Midbrain (tissue), 1 donor: ENCODE data around the gene SP140.
"Not testable (repeated sequence)": the region's sequence is repeated elsewhere in the genome, so short reads cannot be mapped to it uniquely, and the experiment has no call there.

Source experiments
- DNase-seq: peaks from one replicate; lab custom pipeline; 2025; lab: John Stamatoyannopoulos, UW

SP140 gene

DNA sequence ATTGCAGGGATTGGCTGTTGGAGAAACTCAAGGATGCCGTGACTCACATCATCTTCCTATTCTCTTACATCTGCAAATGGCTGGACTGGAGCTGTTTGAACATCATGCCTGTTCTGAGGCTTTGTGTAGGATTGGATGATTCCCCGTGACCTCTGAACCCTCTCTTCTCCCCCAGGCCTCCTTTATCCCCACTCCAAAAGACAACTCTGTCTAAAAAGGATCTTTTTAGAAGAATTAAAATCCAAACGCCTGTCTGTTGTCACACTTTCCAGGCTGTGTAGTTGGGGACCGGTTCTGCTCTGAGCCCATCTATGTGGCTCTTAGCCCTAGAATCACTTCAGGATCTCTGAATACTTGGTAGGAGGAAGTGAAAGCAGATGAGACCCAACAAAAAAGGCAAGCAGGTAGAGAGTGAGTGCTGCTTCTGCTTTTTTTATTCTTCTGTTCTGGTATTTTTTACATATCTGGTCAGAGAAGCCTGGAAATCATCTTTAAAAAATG is 565 bp downstream of the SP140 start:
- peak; percentile 6 for DNase-seq

DNA sequence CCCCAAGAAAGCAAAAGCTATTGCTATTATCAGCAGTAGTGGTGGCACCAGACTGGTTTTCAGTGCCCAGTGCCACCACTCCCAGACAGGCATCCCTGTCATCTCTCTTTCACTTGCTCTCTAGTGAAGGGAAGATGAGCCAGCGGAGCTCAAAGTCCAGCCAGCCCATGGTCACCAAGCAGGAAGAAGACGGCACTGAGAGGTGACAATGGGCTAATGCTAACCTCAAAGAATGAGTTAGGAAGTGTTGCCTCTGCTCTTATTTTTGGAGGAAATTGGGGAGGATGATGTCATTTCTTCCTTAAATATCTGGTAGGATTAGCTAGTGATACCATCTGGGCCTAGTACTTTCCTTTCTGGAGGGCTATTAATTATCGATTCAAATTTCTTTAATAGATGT is 1.7 kb downstream of the SP140 start:
- DNase-seq = no peak

- no peak for DNase-seq
Observed at GRCh38 chr2:230230087-230230486, 4.6 kb downstream of the SP140 start.

- no peak for DNase-seq
Observed at GRCh38 chr2:230230496-230231200, 5.1 kb downstream of the SP140 start.

- DNase-seq = no peak
Observed at GRCh38 chr2:230231251-230231650, 5.7 kb downstream of the SP140 start.

DNA sequence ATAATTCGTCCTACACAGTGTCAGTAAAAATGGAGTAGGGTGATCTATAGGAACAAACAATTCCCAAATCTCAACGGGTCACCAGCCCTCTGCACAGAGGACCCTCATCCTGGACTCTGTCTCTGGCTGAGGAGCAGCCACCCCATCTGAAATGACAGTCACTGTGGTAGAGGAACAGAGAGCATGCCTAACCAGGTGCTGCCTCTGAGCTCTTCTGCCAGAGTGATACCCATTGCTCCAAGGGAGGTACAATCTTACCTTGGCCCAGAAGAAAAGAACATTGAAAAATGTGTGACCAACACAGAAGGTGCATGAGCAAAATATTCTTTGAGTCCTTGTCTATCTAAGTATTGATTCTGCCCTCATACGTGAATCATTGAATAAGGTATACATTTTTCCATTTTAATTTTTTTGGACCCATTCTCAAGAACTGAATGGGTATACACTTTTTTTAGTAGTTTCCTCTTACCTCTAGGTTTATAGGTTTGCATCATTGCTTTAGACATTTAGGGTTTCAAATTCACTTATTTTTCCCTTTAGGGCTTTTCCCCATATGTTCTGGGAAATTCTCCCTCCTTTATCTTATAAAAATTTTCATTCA is 8.7 kb downstream of the SP140 start:
- no peak for DNase-seq

DNA sequence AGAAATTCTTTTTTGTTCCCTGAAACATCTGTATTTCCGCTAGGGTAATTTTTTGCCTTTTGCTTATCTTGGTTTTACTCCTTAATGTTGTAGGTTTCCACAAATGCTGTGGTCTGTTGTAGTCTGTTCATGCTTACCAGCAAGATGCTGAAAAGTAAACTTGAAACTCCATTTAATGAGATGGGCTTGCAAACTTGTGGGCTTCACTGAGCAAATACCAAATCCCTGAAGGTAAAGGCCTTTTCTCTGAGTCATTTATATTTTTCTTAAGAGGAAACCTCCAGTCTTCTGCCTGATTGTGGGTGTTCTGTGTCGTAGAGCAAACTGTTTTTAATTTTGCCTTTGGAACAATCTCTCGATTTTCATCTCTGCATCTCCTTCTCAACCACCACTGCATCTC is 9.3 kb downstream of the SP140 start:
- no peak for DNase-seq

GRCh38 chr2:230244211-230244610 is 18.7 kb downstream of the SP140 start:
- DNase-seq = no peak

GRCh38 chr2:230246206-230246605 is 20.7 kb downstream of the SP140 start:
- no peak for DNase-seq

DNA sequence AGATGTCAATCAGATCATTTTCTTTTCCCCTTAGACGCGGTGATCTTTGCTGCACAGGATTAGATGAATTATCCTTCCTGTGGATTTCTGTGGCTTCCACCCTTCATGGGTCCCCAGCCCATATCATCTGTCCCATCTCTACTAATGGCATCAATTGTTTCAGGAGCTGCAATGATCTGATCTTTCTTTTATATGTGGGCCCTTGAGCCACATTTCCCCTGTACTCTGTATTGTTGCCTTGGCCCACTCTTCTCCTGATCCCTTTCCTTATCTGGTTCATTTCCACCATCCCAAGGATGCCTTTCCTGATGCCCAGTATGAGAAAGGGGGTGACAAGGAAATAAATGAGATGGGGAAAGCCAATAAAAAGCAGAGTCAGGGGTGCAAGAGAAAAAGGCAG is 24.7 kb downstream of the SP140 start:
- no peak for DNase-seq

DNA sequence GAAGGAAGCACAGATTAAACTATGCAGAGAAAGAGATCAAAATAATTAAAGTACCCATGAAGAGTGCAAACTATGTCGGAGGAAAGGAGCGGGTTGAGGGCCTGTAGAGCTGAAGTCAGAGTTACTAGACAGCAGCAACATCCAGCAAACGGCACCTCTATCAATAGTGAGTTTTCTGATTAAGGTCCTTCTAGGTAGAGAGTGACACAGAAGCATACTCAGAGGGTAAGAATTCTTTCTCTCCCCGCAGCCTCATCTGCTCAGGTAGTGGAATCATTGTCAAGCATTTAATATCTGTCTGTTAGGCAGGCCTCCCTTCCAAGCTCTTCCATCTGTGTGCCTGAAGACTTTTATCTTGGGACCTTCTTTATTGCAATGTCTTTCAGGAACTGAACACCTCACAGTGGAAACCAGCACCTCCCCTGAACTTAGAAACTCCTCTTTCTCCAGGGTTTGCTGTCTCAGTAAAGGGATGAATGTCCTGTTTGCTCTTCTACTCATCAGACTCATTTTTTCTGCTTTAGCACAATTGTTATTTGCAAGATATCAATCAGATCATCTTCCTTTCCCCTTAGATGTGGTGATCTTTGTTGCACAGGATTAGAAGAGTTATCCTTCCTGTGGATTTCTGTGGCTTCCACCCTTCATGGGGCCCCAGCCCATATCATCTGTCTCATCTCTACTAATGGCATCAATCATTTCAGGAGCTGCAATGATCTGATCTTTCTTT is 28.8 kb downstream of the SP140 start:
- no peak for DNase-seq

DNA sequence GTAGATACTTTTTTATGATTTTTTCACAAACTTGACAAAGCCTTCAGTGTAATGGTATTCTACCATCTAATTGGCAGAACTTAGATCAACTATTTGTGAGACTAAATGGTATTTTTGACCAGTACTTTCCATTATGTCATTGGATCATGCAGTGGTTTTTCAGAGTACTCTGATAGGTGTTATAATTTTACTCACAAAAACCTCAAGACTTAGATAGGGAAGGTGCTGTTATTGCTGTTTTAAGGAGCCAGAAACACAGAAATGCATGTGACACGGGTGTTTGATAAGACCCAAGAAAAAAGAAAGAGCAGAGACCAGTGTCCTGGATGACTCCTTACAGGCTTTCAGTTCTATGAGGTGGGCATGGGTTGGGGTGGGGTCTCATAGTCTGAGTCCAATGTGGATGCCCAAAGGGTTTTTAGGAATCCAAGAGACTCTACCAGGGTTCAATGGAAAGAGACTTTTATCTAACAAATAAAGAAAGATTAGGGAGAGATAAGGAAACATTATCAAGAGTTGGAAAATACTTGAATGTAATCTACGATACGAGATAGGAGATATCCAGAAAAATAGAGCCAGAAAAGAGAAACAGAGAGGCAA is 31.3 kb downstream of the SP140 start:
- no peak for DNase-seq

- no peak for DNase-seq
Observed at GRCh38 chr2:230258483-230258882, 32.9 kb downstream of the SP140 start.

DNA sequence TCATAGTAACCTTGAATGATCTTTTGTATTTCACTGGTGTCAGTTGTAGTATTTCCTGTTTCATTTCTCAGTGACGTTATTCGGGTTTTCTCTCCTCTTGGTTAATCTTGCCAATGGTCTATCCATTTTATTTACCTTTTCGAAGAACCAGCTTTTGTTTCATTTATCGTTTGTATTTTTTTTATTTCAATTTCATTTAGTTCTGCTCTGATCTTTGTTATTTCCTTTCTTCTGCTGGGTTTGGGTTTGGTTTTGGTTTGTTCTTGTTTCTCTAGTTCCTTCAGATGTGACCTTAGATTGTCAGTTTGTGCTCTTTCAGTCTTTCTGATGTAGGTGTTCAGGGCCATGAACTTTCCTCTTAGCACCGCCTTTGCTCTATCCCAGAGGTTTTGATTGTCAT is 36.7 kb downstream of the SP140 start:
- DNase-seq = no peak

DNA sequence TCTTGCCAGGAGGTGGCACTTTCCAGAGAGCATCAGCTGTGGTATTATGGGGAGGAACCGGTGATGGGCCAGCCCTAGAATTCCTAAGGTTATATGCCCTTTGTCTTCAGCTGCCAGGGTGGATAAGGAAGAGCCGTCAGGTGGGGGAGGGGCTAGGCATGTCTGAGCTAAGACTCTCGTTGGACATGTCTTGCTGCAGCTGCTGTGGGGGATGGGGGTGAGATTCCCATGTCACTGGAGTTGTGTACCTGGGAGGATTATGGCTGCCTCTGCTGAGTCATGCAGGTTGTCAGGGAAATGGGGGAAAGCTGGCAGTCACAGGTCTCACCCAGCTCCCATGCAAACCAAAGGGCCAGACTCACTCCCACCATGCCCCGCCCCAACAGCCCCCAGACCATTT is 39.4 kb downstream of the SP140 start:
- not testable (repeated sequence) for DNase-seq

DNA sequence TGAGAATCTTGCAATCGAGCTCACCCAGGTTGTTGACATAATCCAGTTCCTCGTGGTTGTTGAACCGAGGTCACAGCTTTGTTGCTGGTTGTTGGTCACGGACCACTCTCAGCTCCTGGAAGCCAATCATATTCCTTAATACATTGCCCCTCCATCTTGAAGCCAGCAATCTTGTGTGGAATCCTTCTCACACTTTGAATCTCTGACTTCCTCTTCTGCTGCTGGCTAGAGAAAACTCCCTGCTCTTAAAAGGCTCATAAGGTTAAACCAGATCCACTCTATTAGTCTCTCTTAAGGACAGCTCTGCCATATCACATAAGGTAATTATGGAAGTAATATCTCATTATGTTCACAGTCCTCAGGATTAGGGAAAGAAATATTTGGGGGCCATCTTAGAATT is 41.1 kb downstream of the SP140 start:
- no peak for DNase-seq

GRCh38 chr2:230267059-230267458 is 41.5 kb downstream of the SP140 start:
- DNase-seq = no peak

DNA sequence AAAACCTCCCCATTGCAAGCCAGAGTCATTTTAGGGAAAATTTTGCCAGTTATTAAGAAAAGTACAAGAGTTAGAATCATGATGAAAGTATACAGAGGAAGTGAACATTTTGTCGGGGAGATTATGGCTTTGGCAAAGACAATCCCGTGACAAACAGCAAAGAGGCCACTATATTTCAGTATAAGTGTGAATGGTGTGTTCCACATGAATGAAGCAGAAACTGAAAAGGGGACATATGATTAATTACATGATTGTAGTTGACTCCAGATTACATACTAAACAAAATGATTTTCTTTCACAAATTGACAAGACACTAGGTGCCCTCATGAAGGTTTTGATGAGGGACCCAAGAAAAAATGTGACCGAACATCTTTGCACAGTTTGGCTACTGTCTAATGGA is 42.0 kb downstream of the SP140 start:
- DNase-seq = no peak

DNA sequence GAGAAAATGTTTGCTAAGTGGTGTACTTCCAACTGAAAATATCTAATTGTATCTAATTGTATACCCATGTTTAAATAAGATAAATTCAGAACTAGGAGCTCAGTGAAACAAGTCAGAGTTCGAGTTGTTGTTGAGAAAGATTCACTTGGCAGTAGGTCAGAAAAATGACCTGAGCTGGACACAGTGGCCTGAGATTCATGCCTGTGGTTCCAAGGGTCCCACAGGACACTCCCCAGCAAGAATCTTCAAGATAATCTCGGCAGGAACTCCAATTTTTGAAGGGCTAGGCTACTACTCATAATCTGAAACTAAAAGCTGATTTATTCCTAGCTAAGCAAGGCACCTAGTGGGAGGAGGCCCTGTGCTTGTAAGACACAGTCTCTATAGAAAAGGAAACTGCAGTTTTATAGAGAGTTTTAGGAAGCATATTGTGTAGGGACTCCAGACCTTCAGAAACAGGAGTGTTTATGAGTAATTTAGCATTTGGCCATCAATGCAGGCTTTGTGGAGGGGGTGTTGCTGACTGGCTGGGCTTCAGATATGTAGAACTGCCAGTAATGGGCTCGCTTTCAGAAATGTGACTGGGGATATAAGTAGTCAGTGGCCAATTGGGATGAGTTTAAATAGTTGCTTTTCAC is 43.2 kb downstream of the SP140 start:
- no peak for DNase-seq

GRCh38 chr2:230269715-230270114 is 44.2 kb downstream of the SP140 start:
- no peak for DNase-seq

GRCh38 chr2:230282936-230283335 is 57.4 kb downstream of the SP140 start:
- DNase-seq = no peak

DNA sequence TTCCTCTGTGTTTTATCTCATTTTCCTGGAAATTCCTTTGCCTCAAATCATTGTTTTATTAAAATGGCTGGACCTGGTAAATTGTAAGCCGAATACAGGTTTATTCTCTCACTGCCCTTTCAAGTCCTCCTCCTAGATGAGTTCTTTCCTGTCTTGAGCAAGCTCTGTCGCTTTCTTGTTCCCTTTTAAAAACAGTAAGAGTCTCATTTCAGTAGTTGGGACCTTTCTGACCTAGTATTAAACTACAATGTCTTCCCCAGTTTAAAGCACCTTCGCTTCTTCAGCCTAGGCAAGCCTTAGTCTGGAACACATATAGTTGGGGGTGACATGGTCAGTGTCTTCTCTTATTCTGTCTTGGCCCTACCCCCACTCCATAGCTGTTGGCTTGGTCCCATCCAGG is 60.5 kb downstream of the SP140 start:
- DNase-seq = no peak
